Endodermal cell (in vitro differentiated cells): Measurements from ENCODE around the gene GATAD2A. TPM values are rescaled to one million over a fixed set of nuclear protein-coding genes. Genes with fewer than 3 reads are reported as not detected.

Source experiments
- DNase-seq: peaks from one replicate; pipeline ENCODE4 v3.0.0-alpha.2; 2017
- H3K27ac ChIP-seq: 2 replicates; pipeline ENCODE4 v1.5.1; 2013; ENCODE audit warnings: mild to moderate bottlenecking, low read depth, low read length, moderate library complexity
- H3K27me3 ChIP-seq: 2 replicates; pipeline ENCODE4 v1.6.1; 2013; ENCODE audit warnings: mild to moderate bottlenecking, low read length, moderate library complexity; ENCODE audit not compliant: insufficient read depth, control insufficient read depth, poor library complexity, severe bottlenecking
- H3K36me3 ChIP-seq: 2 replicates; pipeline ENCODE4 v1.7.0; 2013; ENCODE audit warnings: mild to moderate bottlenecking, low read length, moderate library complexity; ENCODE audit not compliant: control insufficient read depth, insufficient read depth
- H3K4me1 ChIP-seq: one replicate; pipeline ENCODE4 v1.7.0; 2013; ENCODE audit warnings: low read length; ENCODE audit not compliant: control insufficient read depth, insufficient read depth
- H3K4me3 ChIP-seq: 2 replicates; pipeline ENCODE4 v1.5.1; 2013; ENCODE audit warnings: mild to moderate bottlenecking, low read length, moderate library complexity
- H3K9ac ChIP-seq: 2 replicates; pipeline ENCODE4 v1.6.1; 2013; ENCODE audit warnings: mild to moderate bottlenecking, low read length, moderate library complexity; ENCODE audit not compliant: poor library complexity, severe bottlenecking; ENCODE audit errors: extremely low read depth
- H3K9me3 ChIP-seq: 2 replicates; pipeline ENCODE4 v1.6.1; 2013; ENCODE audit warnings: mild to moderate bottlenecking, low read length, moderate library complexity; ENCODE audit not compliant: control insufficient read depth
- H3K27ac Mint-ChIP-seq: 2 replicates; pipeline ENCODE4 v1.8.0; 2020; ENCODE audit warnings: mixed read lengths
- H3K27me3 Mint-ChIP-seq: 2 replicates; pipeline ENCODE4 v1.8.0; 2021; ENCODE audit warnings: mild to moderate bottlenecking, mixed read lengths; ENCODE audit not compliant: insufficient read depth
- H3K36me3 Mint-ChIP-seq: 2 replicates; pipeline ENCODE4 v1.8.0; 2020; ENCODE audit warnings: low read depth, mixed read lengths
- H3K4me1 Mint-ChIP-seq: 2 replicates; pipeline ENCODE4 v1.8.0; 2020; ENCODE audit warnings: mixed read lengths
- H3K4me3 Mint-ChIP-seq: 2 replicates; pipeline ENCODE4 v1.8.0; 2020; ENCODE audit warnings: mild to moderate bottlenecking, moderate library complexity, mixed read lengths
- H3K9me3 Mint-ChIP-seq: 2 replicates; pipeline ENCODE4 v1.8.0; 2020; ENCODE audit warnings: mild to moderate bottlenecking, mixed read lengths
- CTCF ChIP-seq: fragments of 200-600 bp; sonication (generic); conservative IDR thresholded peaks from 2 replicates; pipeline ENCODE4 v1.5.0; 2021; ENCODE audit warnings: antibody characterized with exemption, mild to moderate bottlenecking
- WGBS, 2 experiments: methylation state at CpG; one replicate each; pipeline versions ENCODE4 v1.1.5 to v1.1.7; 2013; ENCODE audit warnings: missing lambda C conversion rate in 2 of 2, mixed read lengths in 1 of 2; ENCODE audit not compliant: insufficient coverage in 1 of 2, insufficient read length in 1 of 2; 5-methylcytosine and 5-hydroxymethylcytosine counted together
- total RNA-seq, 2 donors: library from RNA; stranded (reverse); fragmentation: NEBNext Ultra II Directional in 1 of 2; extraction: Animal tissue kit (Norgen Biotek cat#: 25700) in 1 of 2; gene quantifications; 2 replicates in 1 of 2; 3 replicates in 1 of 2; pipeline ENCODE4 v1.2.1, GENCODE V29; 2021

The GATAD2A gene
- total RNA-seq, 2 donors from 2014 or later = 115 to 126 TPM

DNA sequence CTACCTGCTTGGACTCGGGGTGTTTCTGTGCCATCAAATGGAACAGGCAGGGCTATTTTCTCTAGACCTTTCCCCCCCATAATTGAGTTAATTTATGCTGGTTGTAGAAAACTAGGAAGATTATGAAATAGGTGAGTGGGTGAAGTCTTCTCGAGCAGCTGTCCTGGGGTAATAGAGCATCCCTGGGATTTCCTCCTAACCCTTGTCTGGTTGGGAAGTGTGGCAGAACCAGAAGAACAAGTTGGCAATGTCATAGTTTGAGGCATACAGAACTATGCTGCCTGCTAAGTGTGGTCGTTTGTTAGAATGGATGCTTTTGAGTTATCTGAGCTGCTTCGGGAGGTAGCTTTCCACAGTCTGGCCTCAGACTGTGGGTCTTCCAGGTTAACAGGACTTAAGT lies 3.7 kb downstream of the GATAD2A start:
- H3K9ac ChIP-seq = no peak overlapping the region
- no peaks in the 10 kb centered on the region for H3K27me3 ChIP-seq
- Mint-ChIP-seq H3K27ac (no peak overlapping the region), H3K27me3 (no peaks in the 10 kb centered on the region), H3K9me3 (no peaks in the 10 kb centered on the region), H3K4me1 (peaks cover 45% of the 10 kb centered on the region), H3K4me3 (no peak overlapping the region), H3K36me3 (peaks cover 7% of the 10 kb centered on the region)
- no peak for DNase-seq
- TF ChIP-seq CTCF = no peak
- H3K27ac ChIP-seq = no peak overlapping the region
- H3K36me3 ChIP-seq = peaks cover 8% of the 10 kb centered on the region
- peaks cover 10% of the 10 kb centered on the region for H3K4me1 ChIP-seq
- no peaks in the 10 kb centered on the region for H3K9me3 ChIP-seq
- WGBS, 2 experiments = 73 to 83% methylated on average over 3 to 4 of the region's 4 CpGs
- no peak overlapping the region for H3K4me3 ChIP-seq

DNA sequence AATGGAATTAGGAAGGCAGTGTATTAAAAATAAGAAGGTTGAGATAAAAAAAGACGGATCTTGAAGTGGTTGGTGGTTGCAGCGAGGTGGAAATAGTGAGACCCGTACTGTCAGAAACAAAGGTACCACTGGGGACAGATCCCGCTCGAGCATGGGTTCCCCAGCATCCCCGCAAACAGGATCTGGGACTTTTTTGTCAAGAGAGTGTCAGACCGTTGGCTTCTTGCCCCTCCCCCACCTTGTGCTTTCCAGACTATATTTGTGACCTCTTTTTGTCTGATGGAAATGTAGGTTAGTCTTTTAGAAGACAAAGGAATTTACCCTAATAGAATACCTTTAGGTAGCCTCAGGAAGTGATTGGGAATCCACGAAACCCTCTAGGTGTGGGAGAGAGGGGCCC lies 4.2 kb downstream of the GATAD2A start:
- DNase-seq = no peak
- TF ChIP-seq CTCF = no peak
- no peaks in the 10 kb centered on the region for H3K27me3 ChIP-seq
- no peaks in the 10 kb centered on the region for H3K27me3 Mint-ChIP-seq
- WGBS, 2 experiments = 78 to 86% methylated on average over 6 to 8 of the region's 8 CpGs
- no peak overlapping the region for H3K27ac Mint-ChIP-seq
- H3K27ac ChIP-seq = no peak overlapping the region
- H3K4me3 Mint-ChIP-seq = no peak overlapping the region
- peaks cover 9% of the 10 kb centered on the region for H3K36me3 Mint-ChIP-seq
- peaks cover 43% of the 10 kb centered on the region for H3K4me1 Mint-ChIP-seq
- H3K9ac ChIP-seq = no peak overlapping the region
- no peak overlapping the region for H3K4me3 ChIP-seq
- H3K9me3 Mint-ChIP-seq = no peaks in the 10 kb centered on the region
- peaks cover 10% of the 10 kb centered on the region for H3K4me1 ChIP-seq
- H3K36me3 ChIP-seq = peaks cover 8% of the 10 kb centered on the region
- no peaks in the 10 kb centered on the region for H3K9me3 ChIP-seq

- Histone ChIP-seq H3K36me3 (peaks cover 8% of the 10 kb centered on the region), H3K27me3 (no peaks in the 10 kb centered on the region), H3K4me3 (no peak overlapping the region), H3K9ac (no peak overlapping the region), H3K9me3 (no peaks in the 10 kb centered on the region), H3K4me1 (peaks cover 10% of the 10 kb centered on the region), H3K27ac (no peak overlapping the region)
- TF ChIP-seq CTCF = no peak
- Mint-ChIP-seq H3K36me3 (peaks cover 11% of the 10 kb centered on the region), H3K9me3 (no peaks in the 10 kb centered on the region), H3K4me3 (no peak overlapping the region), H3K27ac (peak overlapping the region; percentile 40), H3K27me3 (no peaks in the 10 kb centered on the region), H3K4me1 (peaks cover 38% of the 10 kb centered on the region)
- 86 to 92% methylated on average over 12 to 15 of the region's 15 CpGs for WGBS, 2 experiments
- DNase-seq = no peak
These were observed 5.4 kb downstream of the GATAD2A start for GRCh38 chr19:19410553-19411550.
